GM21723 (cell line): ENCODE data around the gene SMIM13.

Source experiments
- ATAC-seq: cut with Tn5 transposase; IDR thresholded peaks from one replicate; pipeline ENCODE4 v1.9.1; 2021; ENCODE audit warnings: mild to moderate bottlenecking, moderate library complexity; ENCODE audit not compliant: unreplicated experiment

Gene SMIM13

GRCh38 chr6:11120271-11121005, 26.8 kb downstream of the SMIM13 start:
- ATAC-seq: no peak

DNA sequence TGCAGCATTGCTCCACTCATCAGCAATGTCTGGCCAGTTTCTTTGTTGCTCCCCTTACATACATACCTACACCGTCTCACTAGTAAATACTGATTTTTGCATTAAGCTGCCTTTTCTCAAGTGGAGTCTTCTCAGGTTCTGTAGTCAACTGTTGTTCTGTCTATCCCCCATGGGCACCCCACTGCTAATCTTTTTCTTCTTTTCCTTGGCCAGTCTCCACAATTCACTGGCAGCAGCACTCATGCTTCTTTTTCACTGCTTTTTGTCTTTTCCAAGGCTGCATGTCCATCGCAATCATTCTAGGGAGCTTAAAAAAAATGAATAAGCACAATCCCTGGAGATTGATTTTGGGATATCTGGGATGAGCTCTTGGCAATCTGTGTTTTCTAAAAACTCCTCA, 28.2 kb downstream of the SMIM13 start:
- ATAC-seq: no peak

DNA sequence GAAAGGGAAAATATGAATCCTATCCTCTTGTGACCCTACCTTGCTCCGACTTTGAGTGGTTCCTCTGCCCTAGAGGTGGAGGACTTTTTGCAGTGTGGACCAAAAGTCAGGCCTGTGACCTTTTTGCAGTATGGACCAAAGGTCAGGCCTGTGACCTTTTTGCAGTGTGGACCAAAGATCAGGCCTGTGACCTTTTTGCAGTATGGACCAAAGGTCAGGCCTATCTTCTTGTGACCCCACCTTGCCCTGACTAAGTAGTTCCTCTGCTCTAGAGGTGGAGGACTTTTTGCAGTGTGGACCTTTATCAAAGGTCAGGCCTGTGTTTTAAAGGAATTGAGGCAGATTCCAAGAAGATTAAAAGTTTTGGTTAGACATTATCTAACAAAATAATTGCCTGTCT, 28.7 kb downstream of the SMIM13 start:
- ATAC-seq: no peak

DNA sequence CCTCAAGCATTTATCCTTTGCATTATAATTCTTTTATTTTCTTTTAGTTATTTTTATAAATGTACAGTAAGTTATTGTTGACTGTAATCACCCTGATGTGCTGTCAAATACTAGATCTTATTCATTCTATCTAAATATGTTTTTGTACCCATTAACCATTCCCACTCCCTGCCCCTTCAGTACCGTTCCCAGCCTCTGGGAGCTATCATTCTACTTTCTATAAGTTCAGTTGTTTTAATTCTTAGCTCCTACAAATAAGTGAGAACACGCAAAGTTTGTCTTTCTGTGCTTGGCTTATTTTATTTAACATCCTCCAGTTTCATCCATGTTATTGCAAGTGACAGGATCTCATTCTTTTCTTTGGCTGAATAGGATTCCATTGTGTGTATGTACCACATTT, 30.3 kb downstream of the SMIM13 start:
- ATAC-seq: no peak

GRCh38 chr6:11126876-11127275, 33.2 kb downstream of the SMIM13 start:
- ATAC-seq: no peak

- ATAC-seq: no peak
Measured at GRCh38 chr6:11128608-11129007, 35.0 kb downstream of the SMIM13 start.

DNA sequence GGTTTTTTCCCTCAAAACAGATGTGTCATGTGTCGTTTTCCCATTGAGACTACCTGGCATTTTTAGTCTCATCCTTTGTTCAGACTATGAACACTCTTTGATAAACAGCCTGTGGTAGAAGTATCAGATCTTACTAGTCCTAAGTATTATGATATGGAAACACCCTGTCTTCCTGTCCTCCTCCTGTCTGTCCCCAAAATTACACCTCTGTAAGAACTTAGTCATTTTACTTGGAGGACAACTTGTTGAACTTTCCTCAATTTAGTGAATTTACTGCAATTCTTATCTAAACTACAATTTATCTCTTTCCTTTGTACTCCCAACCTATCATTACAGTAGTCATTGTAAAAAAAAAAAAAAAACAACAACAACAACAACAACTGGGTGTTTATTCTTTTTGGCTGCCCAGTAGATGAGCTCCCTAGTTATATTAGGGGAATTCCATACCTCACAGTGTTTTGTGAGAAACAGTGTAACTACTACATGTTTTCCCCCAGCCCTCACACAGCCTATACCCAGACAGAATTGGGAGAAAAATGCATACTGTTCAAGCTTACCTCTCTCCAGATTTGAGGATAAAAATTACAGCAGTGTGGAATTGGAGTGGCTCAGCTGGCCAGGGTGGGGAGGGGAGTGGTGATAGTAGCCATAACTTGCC, 36.4 kb downstream of the SMIM13 start:
- peak; percentile 70 for ATAC-seq

DNA sequence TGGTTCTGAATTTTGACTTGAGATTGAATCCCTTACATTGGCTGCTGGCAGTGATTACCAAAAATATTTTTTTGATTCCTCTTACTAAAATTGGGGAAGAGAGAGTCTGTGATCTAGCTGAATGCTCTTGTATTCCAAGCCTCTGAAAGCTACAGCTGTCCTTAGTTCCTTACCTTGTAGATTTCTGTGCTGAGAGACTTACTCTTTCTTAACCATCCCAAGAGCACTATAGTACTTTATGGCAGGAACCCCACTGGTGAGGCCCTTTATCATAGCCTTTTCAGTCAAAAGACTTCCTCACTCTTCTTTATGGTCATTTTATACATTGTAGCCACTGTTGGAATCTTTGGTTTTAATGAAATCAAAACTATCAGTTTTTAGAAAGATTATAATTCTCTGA, 37.0 kb downstream of the SMIM13 start:
- no peak for ATAC-seq

- ATAC-seq: no peak
Measured at GRCh38 chr6:11132194-11132888, 38.7 kb downstream of the SMIM13 start.

- no peak for ATAC-seq
Measured at GRCh38 chr6:11133281-11133680, 39.6 kb downstream of the SMIM13 start.

GRCh38 chr6:11136809-11137208, 43.2 kb downstream of the SMIM13 start:
- no peak for ATAC-seq

DNA sequence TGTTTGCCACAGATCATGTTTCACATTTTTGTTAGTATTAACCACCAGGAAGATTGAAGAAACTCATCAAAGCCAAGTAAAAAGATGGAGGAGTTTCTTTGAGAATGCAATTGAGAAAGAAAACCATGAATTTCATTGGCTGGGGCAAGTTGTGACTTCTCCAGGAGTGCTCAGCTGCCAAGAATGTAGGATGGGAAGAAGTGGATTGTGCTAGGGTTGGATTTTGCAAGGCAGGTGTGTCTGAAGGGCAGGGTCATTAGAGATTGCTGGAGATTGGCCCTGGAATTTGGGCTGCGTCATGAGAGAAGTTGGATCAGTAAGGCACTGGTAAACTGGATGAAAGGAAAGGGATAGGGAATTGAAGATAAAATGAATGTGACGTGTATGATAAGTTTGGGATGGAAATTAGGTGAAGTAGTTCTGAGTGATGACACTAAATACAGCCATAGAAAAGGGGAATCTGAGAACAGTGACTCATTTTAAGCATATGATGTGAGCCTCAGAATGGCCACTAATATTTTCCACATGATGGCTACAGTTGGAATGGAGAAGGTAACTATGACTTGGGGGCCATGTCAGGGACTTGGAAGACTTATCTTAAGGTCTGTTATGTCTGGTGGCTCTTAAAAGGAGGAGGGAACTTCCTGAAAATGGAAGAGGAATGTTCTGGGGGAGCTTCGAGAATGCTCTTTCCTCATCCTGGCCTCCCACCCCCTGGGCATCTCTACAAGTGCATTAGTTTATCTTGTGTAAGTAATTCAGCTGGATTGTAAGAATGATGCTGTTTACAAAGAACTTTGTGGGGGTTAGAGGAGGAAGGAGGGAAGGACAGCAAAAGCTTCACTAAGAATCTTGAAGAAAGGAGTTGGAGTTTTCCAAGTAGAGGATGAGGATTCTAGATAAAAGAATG, 45.7 kb downstream of the SMIM13 start:
- ATAC-seq: peak; percentile 65

- no peak for ATAC-seq
Measured at GRCh38 chr6:11140056-11140455, 46.4 kb downstream of the SMIM13 start.

DNA sequence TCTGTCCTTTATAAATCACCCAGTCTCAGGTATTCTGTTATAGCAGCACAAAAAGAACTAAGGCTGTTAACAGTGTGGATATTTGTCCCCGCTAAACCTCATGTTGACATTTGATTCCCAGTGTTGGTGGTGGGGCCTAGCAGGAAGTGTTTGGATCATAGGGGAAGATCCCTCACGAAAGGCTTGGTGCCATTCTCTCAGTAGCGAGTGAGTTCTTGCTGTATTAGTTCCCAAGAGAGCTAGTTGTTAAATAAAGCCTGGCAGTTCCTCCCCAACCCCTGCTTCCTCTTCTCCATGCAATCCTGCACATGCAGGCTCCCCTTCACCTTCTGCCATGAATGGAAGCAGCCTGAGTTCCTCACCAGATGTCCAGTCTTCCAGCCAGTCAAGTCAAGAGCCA, 47.7 kb downstream of the SMIM13 start:
- no peak for ATAC-seq

- ATAC-seq: no peak
Measured at GRCh38 chr6:11142296-11143027, 48.8 kb downstream of the SMIM13 start.

GRCh38 chr6:11143394-11144371, 50.0 kb downstream of the SMIM13 start:
- ATAC-seq: no peak

DNA sequence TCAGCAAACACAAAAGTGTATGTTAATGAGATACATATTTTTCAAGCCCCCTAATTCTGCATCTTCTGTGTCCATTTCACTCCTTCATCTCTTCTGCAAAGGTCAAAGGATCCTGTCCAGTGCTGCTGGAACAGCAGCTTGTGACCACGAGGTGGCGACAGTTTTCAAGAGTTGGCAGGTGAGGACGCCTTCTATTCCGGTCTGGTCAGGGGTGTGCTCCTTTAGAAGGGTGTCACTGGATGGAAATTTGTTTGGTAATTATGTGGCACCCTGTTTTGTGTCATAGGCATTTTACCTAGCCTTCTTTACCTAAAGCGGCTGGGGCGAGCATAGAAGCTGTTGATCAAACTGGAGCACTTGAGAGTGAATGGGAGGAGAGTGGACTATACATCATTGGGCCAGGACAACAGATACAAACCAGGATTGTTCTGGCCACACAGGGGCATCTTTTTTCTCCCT, 50.8 kb downstream of the SMIM13 start:
- ATAC-seq: peak; percentile 82

GRCh38 chr6:11146117-11146826, 52.6 kb downstream of the SMIM13 start:
- no peak for ATAC-seq
